K562 (cell line): Measurements from ENCODE around the gene CTTNBP2. TPM values are rescaled to one million over a fixed set of nuclear protein-coding genes. Genes with fewer than 3 reads are reported as not detected.

Experiments used
- ATAC-seq: fragments of 200-7000 bp; cut with Tn5 transposase; 3 replicates; pipeline ENCODE4 v1.9.1; 2020; ENCODE audit warnings: moderate library complexity
- BruUV-seq: library from RNA; stranded (reverse); fragments of 400-500 nt; replicated peaks from 2 replicates; lab custom pipeline; 2021; lab: Mats Ljungman, UMichigan
- CTCF ChIA-PET: fragments of 300-600 bp; formaldehyde crosslinking; extraction: SDS; loops from one replicate; lab custom pipeline; 2021; ENCODE audit warnings: low intra/inter-chr PET ratio; lab: Yijun Ruan, JAX
- POLR2A ChIA-PET: fragments of 300-600, 350-650 bp; sonication (Branson Sonifier 250); formaldehyde crosslinking; extraction: SDS; loops from one replicate; lab custom pipeline; 2021; ENCODE audit warnings: antibody characterized with exemption, inconsistent platforms; lab: Yijun Ruan, JAX
- DNase-seq, 4 experiments: peaks; one replicate each; pipeline versions ENCODE4 v3.0.0 to v3.0.0-alpha.2; 2011 to 2018; ENCODE audit warnings: low spot score in 3 of 4, mixed read lengths in 3 of 4; ENCODE audit errors: extremely low read depth in 1 of 4
- FAIRE-seq: peaks from 2 replicates; lab custom pipeline; 2011; peaks lifted over from hg19 to GRCh38; lab: Jason Lieb, UNC
- H2AFZ ChIP-seq: 2 replicates; pipeline ENCODE4 v1.6.0; 2011; ENCODE audit warnings: low read depth, low read length, control low read depth, inconsistent platforms
- H3K27ac ChIP-seq: fragments of 200-600 bp; 3 replicates; pipeline ENCODE4 v1.8.0; 2011; ENCODE audit warnings: low read depth, mild to moderate bottlenecking, control low read depth, inconsistent platforms, low read length, moderate library complexity, mixed read lengths; ENCODE audit errors: extremely low read depth
- H3K27me3 ChIP-seq, 2 experiments: fragments of 300-600 bp in 1 of 2; 2 replicates in 1 of 2; 3 replicates in 1 of 2; pipeline versions ENCODE4 v1.6.0 to v1.8.0; 2011; ENCODE audit warnings: inconsistent platforms in 2 of 2, low read length in 2 of 2, mild to moderate bottlenecking in 1 of 2, mixed read lengths in 1 of 2, moderate library complexity in 1 of 2; ENCODE audit not compliant: control insufficient read depth in 2 of 2, insufficient read depth in 2 of 2
- H3K36me3 ChIP-seq: fragments of 300-600 bp; 3 replicates; pipeline ENCODE4 v1.8.0; 2011; ENCODE audit warnings: mild to moderate bottlenecking, low read length, inconsistent platforms; ENCODE audit not compliant: control insufficient read depth, insufficient read depth
- H3K4me1 ChIP-seq, 2 experiments: fragments of 200-600 bp in 1 of 2; replicated peaks in 1 of 2; 2 replicates in 1 of 2; 3 replicates in 1 of 2; pipeline versions ENCODE4 v1.5.1 to v1.8.0; 2011; ENCODE audit warnings: inconsistent platforms in 2 of 2, low read length in 2 of 2, mild to moderate bottlenecking in 1 of 2, mixed read lengths in 1 of 2, moderate library complexity in 1 of 2; ENCODE audit not compliant: control insufficient read depth in 2 of 2, insufficient read depth in 2 of 2
- H3K4me2 ChIP-seq: 2 replicates; pipeline ENCODE4 v1.6.1; 2011; ENCODE audit warnings: low read length, control low read depth, inconsistent platforms, mixed read lengths; ENCODE audit not compliant: insufficient read depth
- H3K4me3 ChIP-seq: fragments of 200-600 bp; sonication (generic), shearing (Covaris generic); 2 replicates; pipeline ENCODE4 v1.5.1; 2016; ENCODE audit warnings: control low read depth, inconsistent platforms
- H3K79me2 ChIP-seq: fragments of 200-600 bp; 3 replicates; pipeline ENCODE4 v1.8.0; 2011; ENCODE audit warnings: low read length, inconsistent platforms; ENCODE audit not compliant: control insufficient read depth, insufficient read depth
- H3K9ac ChIP-seq, 2 experiments: 2 replicates each; pipeline versions ENCODE4 v1.6.0 to v1.6.1; 2011; ENCODE audit warnings: low read depth in 2 of 2, low read length in 2 of 2, control low read depth in 1 of 2, inconsistent platforms in 1 of 2, mild to moderate bottlenecking in 1 of 2, mixed read lengths in 1 of 2; ENCODE audit not compliant: insufficient read depth in 1 of 2
- H3K9me1 ChIP-seq: one replicate; pipeline ENCODE4 v1.6.0; 2011; ENCODE audit warnings: inconsistent platforms, mild to moderate bottlenecking, low read length, moderate library complexity; ENCODE audit not compliant: control insufficient read depth, insufficient read depth
- H3K9me3 ChIP-seq: replicated peaks from 2 replicates; pipeline ENCODE4 v1.5.1; 2011; ENCODE audit warnings: low read depth, low read length, inconsistent platforms; ENCODE audit not compliant: control insufficient read depth, insufficient read depth
- H4K20me1 ChIP-seq: replicated peaks from 2 replicates; pipeline ENCODE4 v1.6.1; 2011; ENCODE audit warnings: low read length, inconsistent platforms, mixed read lengths; ENCODE audit not compliant: control insufficient read depth, insufficient read depth
- C11orf30 ChIP-seq: fragments of 450-650 bp; IDR thresholded peaks from 2 replicates; pipeline ENCODE4 v1.6.1; 2016; ENCODE audit warnings: low read depth, mild to moderate bottlenecking
- CEBPB ChIP-seq: fragments of 450-650 bp; IDR thresholded peaks from 2 replicates; pipeline ENCODE4 v1.6.1; 2016; ENCODE audit warnings: missing genetic modification characterization, missing compliant biosample characterization
- KLF13 ChIP-seq: fragments of 450-650 bp; IDR thresholded peaks from 2 replicates; pipeline ENCODE4 v1.6.1; 2016; ENCODE audit warnings: missing genetic modification characterization, low read depth, mild to moderate bottlenecking, missing compliant biosample characterization, moderate library complexity, borderline replicate concordance
- MCM2 ChIP-seq: fragments of 450-650 bp; IDR thresholded peaks from 2 replicates; pipeline ENCODE4 v1.6.1; 2017; ENCODE audit warnings: low read depth, mild to moderate bottlenecking
- MEIS2 ChIP-seq: fragments of 450-650 bp; IDR thresholded peaks from 2 replicates; pipeline ENCODE4 v1.6.1; 2014; ENCODE audit warnings: mild to moderate bottlenecking; ENCODE audit not compliant: partially characterized antibody
- RFX7 ChIP-seq: fragments of 250-450 bp; sonication (Bioruptor Pico); IDR thresholded peaks from 2 replicates; pipeline ENCODE4 v1.5.1; 2021; ENCODE audit warnings: mild to moderate bottlenecking
- TAF1 ChIP-seq: IDR thresholded peaks from 2 replicates; pipeline ENCODE4 v1.6.1; 2011; ENCODE audit warnings: mild to moderate bottlenecking, low read length, moderate library complexity; ENCODE audit not compliant: insufficient read depth, control insufficient read depth, severe bottlenecking; ENCODE audit errors: extremely low read depth
- ZBTB17 ChIP-seq: fragments of 450-650 bp; formaldehyde crosslinking; IDR thresholded peaks from 2 replicates; pipeline ENCODE4 v1.4.0; 2020; ENCODE audit warnings: mild to moderate bottlenecking
- ZNF140 ChIP-seq: fragments of 250-450 bp; sonication (Bioruptor Pico); IDR thresholded peaks from 2 replicates; pipeline ENCODE4 v1.8.0; 2021; ENCODE audit warnings: moderate library complexity, mild to moderate bottlenecking, inconsistent platforms
- WGBS: fragments of 100-300 bp; shearing (Covaris generic); methylation state at CpG from one replicate; pipeline ENCODE4 v1.1.6; 2016; ENCODE audit warnings: low coverage, mixed read lengths; ENCODE audit not compliant: insufficient coverage; ENCODE audit errors: missing lambda C conversion rate; 5-methylcytosine and 5-hydroxymethylcytosine counted together
- in situ Hi-C: fragments of 300-500 bp; cut with MboI; formaldehyde crosslinking; loops from 4 replicates; pipeline ENCODE4 v1.15.0; 2018; ENCODE audit warnings: inconsistent platforms, mixed read lengths
- intact Hi-C: fragments of 100-400 bp; cut with micrococcal nuclease; formaldehyde crosslinking; loops from 2 replicates; pipeline ENCODE4 v1.14.2; 2022
- polyA plus RNA-seq, 8 experiments: library from polyadenylated mRNA; depleted of rRNA in 4 of 8; stranded (reverse) in 5 of 8; unstranded in 3 of 8; fragments of >200 nt; fragmentation: Nextera tagmentation in 2 of 8; fragmentation: Illumina TruSeq in 1 of 8; extraction: Ambion mirVana in 2 of 8; extraction: Trizol in 1 of 8; gene quantifications; 2 replicates each; pipeline versions ENCODE4 v1.2.1 to v1.2.3, GENCODE V29; 2011 to 2014; ENCODE audit warnings: inconsistent platforms in 1 of 8, missing spikeins in 1 of 8
- total RNA-seq, 7 experiments: library from RNA; depleted of rRNA in 6 of 7; stranded (reverse); fragments of >200 nt in 6 of 7; fragmentation: Illumina TruSeq in 2 of 7; extraction: Trizol in 2 of 7; gene quantifications; 2 replicates each; pipeline versions ENCODE4 v1.2.1 to v1.2.3, GENCODE V29; 2011 to 2021; ENCODE audit warnings: low replicate concordance in 1 of 7
- TF ChIP-seq, protein P1 (sequence below): fragments of 250-450 bp; sonication (Bioruptor Pico); IDR thresholded peaks from 2 replicates; pipeline ENCODE4 v1.8.0; 2021; ENCODE audit warnings: borderline replicate concordance, mild to moderate bottlenecking, moderate library complexity; ENCODE audit not compliant: poor library complexity, severe bottlenecking
- TF ChIP-seq, protein P2 (sequence below): fragments of 250-450 bp; sonication (Bioruptor Pico); IDR thresholded peaks from 2 replicates; pipeline ENCODE4 v1.9.0; 2021; ENCODE audit warnings: mild to moderate bottlenecking
- TF ChIP-seq, protein P3 (sequence below): sonication (generic); formaldehyde crosslinking; IDR thresholded peaks from 2 replicates; pipeline ENCODE4 v1.5.0; 2020; ENCODE audit warnings: missing genetic modification reagents
- TF ChIP-seq, protein P4 (sequence below), 2 experiments: IDR thresholded peaks in 1 of 2; conservative IDR thresholded peaks in 1 of 2; 2 replicates each; pipeline ENCODE4 v1.6.1; 2016; ENCODE audit warnings: low read depth in 2 of 2, mild to moderate bottlenecking in 1 of 2, missing compliant biosample characterization in 1 of 2, missing genetic modification characterization in 1 of 2, moderate library complexity in 1 of 2
- TF ChIP-seq, protein P5 (sequence below): fragments of 250-450 bp; sonication (Bioruptor Pico); IDR thresholded peaks from 2 replicates; pipeline ENCODE4 v1.4.0; 2020; ENCODE audit warnings: mild to moderate bottlenecking

The CTTNBP2 gene
- total and polyA plus RNA-seq, 9 of the 15 experiments (the other 6 are each of a cell fraction or from before 2014, with no cell fraction given) = 0.05 TPM; not detected in 8

DNA sequence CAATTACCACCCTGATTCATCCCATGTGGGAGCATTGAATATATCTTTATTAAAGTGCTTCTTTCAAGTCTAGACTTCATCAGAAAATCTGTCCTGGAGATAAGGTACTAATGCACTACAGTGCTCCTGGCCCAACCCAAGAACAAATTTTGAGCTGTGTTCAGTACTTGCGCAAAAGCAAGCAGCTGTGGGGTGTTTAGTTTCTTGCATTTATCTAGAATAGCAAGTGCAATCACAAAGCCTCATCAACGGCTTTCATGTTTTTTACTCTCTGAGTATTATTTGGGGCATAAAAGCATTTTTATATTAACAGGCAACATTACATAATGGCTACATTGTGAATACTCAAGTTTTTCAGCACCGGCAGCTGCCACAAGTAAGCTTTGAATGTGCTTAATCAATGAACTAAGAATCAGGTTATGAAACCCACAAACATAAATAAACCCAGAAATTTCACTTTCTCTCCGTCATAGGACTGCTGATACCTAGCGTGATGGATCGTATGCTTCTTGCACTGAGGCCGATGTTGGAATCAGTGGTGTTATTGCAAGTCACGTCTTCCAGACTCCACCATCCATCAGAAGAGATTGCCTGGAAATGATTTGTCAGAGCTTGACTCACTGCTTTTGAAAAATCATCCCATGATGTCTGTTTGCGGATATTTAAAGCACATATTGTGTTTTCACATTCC lies 113.1 kb downstream of the CTTNBP2 start:
- no peaks in the 10 kb centered on the region for H3K79me2 ChIP-seq
- no peak overlapping the region for H3K9ac ChIP-seq
- H3K4me3 ChIP-seq = no peak overlapping the region
- CTCF ChIA-PET = no interaction called here
- DNase-seq (no peak), FAIRE-seq (no peak), ATAC-seq (no peak; the same call in 2 of the 3 replicates)
- intact Hi-C loops = loop anchor here (10.0 kb wide), 1 partner anchor 345 kb away; no protein-coding TSS in a partner anchor
- 0 out of 5 replicates have a peak, but pooled peaks cover 0 to 4% of the 10 kb centered on the region in 2 experiments for H3K4me1 ChIP-seq
- H3K27ac ChIP-seq = no peak overlapping the region
- H3K36me3 ChIP-seq = no peaks in the 10 kb centered on the region
- no peaks in the 10 kb centered on the region for H3K9me3 ChIP-seq
- no peak overlapping the region for H3K4me2 ChIP-seq
- H2AFZ ChIP-seq = no peak overlapping the region
- BruUV-seq = no TSS peak
- no peaks in the 10 kb centered on the region for H3K9me1 ChIP-seq
- H3K27me3 ChIP-seq = no peaks in the 10 kb centered on the region
- no peaks in the 10 kb centered on the region for H4K20me1 ChIP-seq
- POLR2A ChIA-PET = interaction anchor here (0.6 to 1.1 kb wide), 2 partner anchors 17 to 868 kb away, joined by 3 to 4 read pairs; no protein-coding TSS in a partner anchor
- in situ Hi-C loops = no loop called here
- WGBS = 18% methylated on average over 9 of the region's 9 CpGs
- no peak for TF ChIP-seq CEBPB (tag)
- TF ChIP-seq TAF1 = no peak
- no peak for TF ChIP-seq KLF13 (tag)
- TF ChIP-seq, protein P1, sequence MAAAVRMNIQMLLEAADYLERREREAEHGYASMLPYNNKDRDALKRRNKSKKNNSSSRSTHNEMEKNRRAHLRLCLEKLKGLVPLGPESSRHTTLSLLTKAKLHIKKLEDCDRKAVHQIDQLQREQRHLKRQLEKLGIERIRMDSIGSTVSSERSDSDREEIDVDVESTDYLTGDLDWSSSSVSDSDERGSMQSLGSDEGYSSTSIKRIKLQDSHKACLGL (CRISPR knock-in tag) = no peak
- TF ChIP-seq, protein P2, sequence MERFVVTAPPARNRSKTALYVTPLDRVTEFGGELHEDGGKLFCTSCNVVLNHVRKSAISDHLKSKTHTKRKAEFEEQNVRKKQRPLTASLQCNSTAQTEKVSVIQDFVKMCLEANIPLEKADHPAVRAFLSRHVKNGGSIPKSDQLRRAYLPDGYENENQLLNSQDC (CRISPR knock-in tag) = no peak
- peak; percentile 40; the same call in 1 of the 2 replicates for TF ChIP-seq C11orf30
- no peak for TF ChIP-seq ZBTB17 (CRISPR knock-in tag)
- no peak for TF ChIP-seq RFX7 (CRISPR knock-in tag)
- TF ChIP-seq, protein P3, sequence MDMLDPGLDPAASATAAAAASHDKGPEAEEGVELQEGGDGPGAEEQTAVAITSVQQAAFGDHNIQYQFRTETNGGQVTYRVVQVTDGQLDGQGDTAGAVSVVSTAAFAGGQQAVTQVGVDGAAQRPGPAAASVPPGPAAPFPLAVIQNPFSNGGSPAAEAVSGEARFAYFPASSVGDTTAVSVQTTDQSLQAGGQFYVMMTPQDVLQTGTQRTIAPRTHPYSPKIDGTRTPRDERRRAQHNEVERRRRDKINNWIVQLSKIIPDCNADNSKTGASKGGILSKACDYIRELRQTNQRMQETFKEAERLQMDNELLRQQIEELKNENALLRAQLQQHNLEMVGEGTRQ (CRISPR knock-in tag) = no peak
- no peak for TF ChIP-seq MCM2
- TF ChIP-seq, protein P4, sequence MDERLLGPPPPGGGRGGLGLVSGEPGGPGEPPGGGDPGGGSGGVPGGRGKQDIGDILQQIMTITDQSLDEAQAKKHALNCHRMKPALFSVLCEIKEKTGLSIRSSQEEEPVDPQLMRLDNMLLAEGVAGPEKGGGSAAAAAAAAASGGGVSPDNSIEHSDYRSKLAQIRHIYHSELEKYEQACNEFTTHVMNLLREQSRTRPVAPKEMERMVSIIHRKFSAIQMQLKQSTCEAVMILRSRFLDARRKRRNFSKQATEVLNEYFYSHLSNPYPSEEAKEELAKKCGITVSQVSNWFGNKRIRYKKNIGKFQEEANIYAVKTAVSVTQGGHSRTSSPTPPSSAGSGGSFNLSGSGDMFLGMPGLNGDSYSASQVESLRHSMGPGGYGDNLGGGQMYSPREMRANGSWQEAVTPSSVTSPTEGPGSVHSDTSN (CRISPR knock-in tag; IDR thresholded peaks at IDR 0.05; ENCODE audit: low read depth) = no peak
- TF ChIP-seq, protein P4 (tag; conservative IDR thresholded peaks at IDR 0.05; ENCODE audit: low read depth) = peak; percentile 76
- peak; percentile 46 for TF ChIP-seq MEIS2
- no peak for TF ChIP-seq ZNF140 (CRISPR knock-in tag)
- TF ChIP-seq, protein P5, sequence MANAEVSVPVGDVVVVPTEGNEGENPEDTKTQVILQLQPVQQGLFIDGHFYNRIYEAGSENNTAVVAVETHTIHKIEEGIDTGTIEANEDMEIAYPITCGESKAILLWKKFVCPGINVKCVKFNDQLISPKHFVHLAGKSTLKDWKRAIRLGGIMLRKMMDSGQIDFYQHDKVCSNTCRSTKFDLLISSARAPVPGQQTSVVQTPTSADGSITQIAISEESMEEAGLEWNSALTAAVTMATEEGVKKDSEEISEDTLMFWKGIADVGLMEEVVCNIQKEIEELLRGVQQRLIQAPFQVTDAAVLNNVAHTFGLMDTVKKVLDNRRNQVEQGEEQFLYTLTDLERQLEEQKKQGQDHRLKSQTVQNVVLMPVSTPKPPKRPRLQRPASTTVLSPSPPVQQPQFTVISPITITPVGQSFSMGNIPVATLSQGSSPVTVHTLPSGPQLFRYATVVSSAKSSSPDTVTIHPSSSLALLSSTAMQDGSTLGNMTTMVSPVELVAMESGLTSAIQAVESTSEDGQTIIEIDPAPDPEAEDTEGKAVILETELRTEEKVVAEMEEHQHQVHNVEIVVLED (CRISPR knock-in tag) = no peak
